ENCODE results near the gene DGLUCY.
"Not testable (repeated sequence)": the region's sequence is repeated elsewhere in the genome, so short reads cannot be mapped to it uniquely, and the experiment has no call there.

Gene DGLUCY

GRCh38 chr14:91226360-91226759 lies 112.5 kb downstream of the DGLUCY start:
- 88% methylated on average over 3 of the region's 4 CpGs; no CpG with 5 or more reads in 1 of the 2 experiments for WGBS, 2 experiments (ENCODE audit: insufficient coverage in 2 of 2)
- not testable (repeated sequence) for H3K27ac ChIP-seq (ENCODE audit: low read depth, low read length, severe bottlenecking); H3K9me3 ChIP-seq (ENCODE audit: control insufficient read depth, low read length); H3K36me3 ChIP-seq (ENCODE audit: control insufficient read depth, insufficient read depth, low read length); H3K4me3 ChIP-seq (ENCODE audit: extremely low read depth, insufficient read depth, low read length, poor library complexity, severe bottlenecking)
- peaks cover 12% of the 10 kb centered on the region for H3K4me1 ChIP-seq (ENCODE audit: control insufficient read depth, insufficient read depth, low read length, poor library complexity, severe bottlenecking)

- no peaks in the 10 kb centered on the region for H3K36me3 ChIP-seq (ENCODE audit: control insufficient read depth, insufficient read depth, low read length)
- peaks cover 4% of the 10 kb centered on the region for H3K9me3 ChIP-seq (ENCODE audit: control insufficient read depth, low read length)
- WGBS, 2 experiments (ENCODE audit: insufficient coverage in 2 of 2), result 91 to 96% methylated on average over 7 of the region's 7 CpGs
- no peak overlapping the region for H3K4me3 ChIP-seq (ENCODE audit: extremely low read depth, insufficient read depth, low read length, poor library complexity, severe bottlenecking)
- H3K4me1 ChIP-seq (ENCODE audit: control insufficient read depth, insufficient read depth, low read length, poor library complexity, severe bottlenecking), result peaks cover 12% of the 10 kb centered on the region
- no peak overlapping the region for H3K27ac ChIP-seq (ENCODE audit: low read depth, low read length, severe bottlenecking)
Measured at GRCh38 chr14:91227183-91227628, 113.3 kb downstream of the DGLUCY start.

GRCh38 chr14:91228112-91229004 lies 114.5 kb downstream of the DGLUCY start:
- Histone ChIP-seq H3K4me1 (ENCODE audit: control insufficient read depth, insufficient read depth, low read length, poor library complexity, severe bottlenecking) (peaks cover 12% of the 10 kb centered on the region), H3K36me3 (ENCODE audit: control insufficient read depth, insufficient read depth, low read length) (no peaks in the 10 kb centered on the region), H3K27ac (ENCODE audit: low read depth, low read length, severe bottlenecking) (no peak overlapping the region), H3K4me3 (ENCODE audit: extremely low read depth, insufficient read depth, low read length, poor library complexity, severe bottlenecking) (no peak overlapping the region), H3K9me3 (ENCODE audit: control insufficient read depth, low read length) (peaks cover 4% of the 10 kb centered on the region)
- WGBS, 2 experiments (ENCODE audit: insufficient coverage in 2 of 2), result 73 to 85% methylated on average over 13 to 14 of the region's 14 CpGs

- Histone ChIP-seq H3K4me1 (ENCODE audit: control insufficient read depth, insufficient read depth, low read length, poor library complexity, severe bottlenecking) (peaks cover 12% of the 10 kb centered on the region), H3K36me3 (ENCODE audit: control insufficient read depth, insufficient read depth, low read length) (no peaks in the 10 kb centered on the region)
- WGBS, 2 experiments (ENCODE audit: insufficient coverage in 2 of 2), result 86 to 94% methylated on average over 1 of the region's 1 CpG
Measured at GRCh38 chr14:91229005-91229382, 115.1 kb downstream of the DGLUCY start.

GRCh38 chr14:91229743-91230200 lies 115.9 kb downstream of the DGLUCY start:
- H3K4me3 ChIP-seq (ENCODE audit: extremely low read depth, insufficient read depth, low read length, poor library complexity, severe bottlenecking), result no peak overlapping the region
- H3K27ac ChIP-seq (ENCODE audit: low read depth, low read length, severe bottlenecking), result no peak overlapping the region
- H3K36me3 ChIP-seq (ENCODE audit: control insufficient read depth, insufficient read depth, low read length), result no peaks in the 10 kb centered on the region
- WGBS, 2 experiments (ENCODE audit: insufficient coverage in 2 of 2), result 88 to 95% methylated on average over 3 to 6 of the region's 6 CpGs
- peaks cover 4% of the 10 kb centered on the region for H3K9me3 ChIP-seq (ENCODE audit: control insufficient read depth, low read length)
- H3K4me1 ChIP-seq (ENCODE audit: control insufficient read depth, insufficient read depth, low read length, poor library complexity, severe bottlenecking), result peaks cover 12% of the 10 kb centered on the region

More at GRCh38 chr14:91229005-91229382, 115.1 kb downstream of the DGLUCY start:
- no peak overlapping the region for H3K4me3 ChIP-seq (ENCODE audit: extremely low read depth, insufficient read depth, low read length, poor library complexity, severe bottlenecking)
- peaks cover 4% of the 10 kb centered on the region for H3K9me3 ChIP-seq (ENCODE audit: control insufficient read depth, low read length)
- no peak overlapping the region for H3K27ac ChIP-seq (ENCODE audit: low read depth, low read length, severe bottlenecking)

GRCh38 chr14:91230397-91231035 lies 116.6 kb downstream of the DGLUCY start:
- WGBS, 2 experiments (ENCODE audit: insufficient coverage in 2 of 2), result 98 to 100% methylated on average over 1 to 4 of the region's 4 CpGs
- no peaks in the 10 kb centered on the region for H3K36me3 ChIP-seq (ENCODE audit: control insufficient read depth, insufficient read depth, low read length)
- H3K9me3 ChIP-seq (ENCODE audit: control insufficient read depth, low read length), result peaks cover 4% of the 10 kb centered on the region
- peaks cover 12% of the 10 kb centered on the region for H3K4me1 ChIP-seq (ENCODE audit: control insufficient read depth, insufficient read depth, low read length, poor library complexity, severe bottlenecking)
- H3K27ac ChIP-seq (ENCODE audit: low read depth, low read length, severe bottlenecking), result no peak overlapping the region
- no peak overlapping the region for H3K4me3 ChIP-seq (ENCODE audit: extremely low read depth, insufficient read depth, low read length, poor library complexity, severe bottlenecking)

- WGBS, 2 experiments (ENCODE audit: insufficient coverage in 2 of 2), result 82 to 98% methylated on average over 3 of the region's 3 CpGs
- no peak overlapping the region for H3K4me3 ChIP-seq (ENCODE audit: extremely low read depth, insufficient read depth, low read length, poor library complexity, severe bottlenecking)
- no peaks in the 10 kb centered on the region for H3K36me3 ChIP-seq (ENCODE audit: control insufficient read depth, insufficient read depth, low read length)
- H3K9me3 ChIP-seq (ENCODE audit: control insufficient read depth, low read length), result peaks cover 4% of the 10 kb centered on the region
- peaks cover 12% of the 10 kb centered on the region for H3K4me1 ChIP-seq (ENCODE audit: control insufficient read depth, insufficient read depth, low read length, poor library complexity, severe bottlenecking)
- no peak overlapping the region for H3K27ac ChIP-seq (ENCODE audit: low read depth, low read length, severe bottlenecking)
Measured at GRCh38 chr14:91231446-91231845, 117.6 kb downstream of the DGLUCY start.

- no peaks in the 10 kb centered on the region for H3K36me3 ChIP-seq (ENCODE audit: control insufficient read depth, insufficient read depth, low read length)
- no peak overlapping the region for H3K27ac ChIP-seq (ENCODE audit: low read depth, low read length, severe bottlenecking)
- H3K4me3 ChIP-seq (ENCODE audit: extremely low read depth, insufficient read depth, low read length, poor library complexity, severe bottlenecking), result no peak overlapping the region
- peaks cover 12% of the 10 kb centered on the region for H3K4me1 ChIP-seq (ENCODE audit: control insufficient read depth, insufficient read depth, low read length, poor library complexity, severe bottlenecking)
- WGBS, 2 experiments (ENCODE audit: insufficient coverage in 2 of 2), result 94 to 96% methylated on average over 2 of the region's 2 CpGs
- peaks cover 4% of the 10 kb centered on the region for H3K9me3 ChIP-seq (ENCODE audit: control insufficient read depth, low read length)
Measured at GRCh38 chr14:91232052-91232451, 118.2 kb downstream of the DGLUCY start.

GRCh38 chr14:91232603-91233002 lies 118.7 kb downstream of the DGLUCY start:
- Histone ChIP-seq H3K4me3 (ENCODE audit: extremely low read depth, insufficient read depth, low read length, poor library complexity, severe bottlenecking) (no peak overlapping the region), H3K9me3 (ENCODE audit: control insufficient read depth, low read length) (peaks cover 4% of the 10 kb centered on the region), H3K36me3 (ENCODE audit: control insufficient read depth, insufficient read depth, low read length) (no peaks in the 10 kb centered on the region), H3K27ac (ENCODE audit: low read depth, low read length, severe bottlenecking) (no peak overlapping the region), H3K4me1 (ENCODE audit: control insufficient read depth, insufficient read depth, low read length, poor library complexity, severe bottlenecking) (peaks cover 12% of the 10 kb centered on the region)
- WGBS, 2 experiments (ENCODE audit: insufficient coverage in 2 of 2), result 89 to 100% methylated on average over 1 of the region's 2 CpGs

GRCh38 chr14:91233936-91234790 lies 120.3 kb downstream of the DGLUCY start:
- no peak overlapping the region for H3K27ac ChIP-seq (ENCODE audit: low read depth, low read length, severe bottlenecking)

More at GRCh38 chr14:91233936-91234790, 120.3 kb downstream of the DGLUCY start:
- H3K4me3 ChIP-seq (ENCODE audit: extremely low read depth, insufficient read depth, low read length, poor library complexity, severe bottlenecking), result no peak overlapping the region
- H3K36me3 ChIP-seq (ENCODE audit: control insufficient read depth, insufficient read depth, low read length), result no peaks in the 10 kb centered on the region
- H3K4me1 ChIP-seq (ENCODE audit: control insufficient read depth, insufficient read depth, low read length, poor library complexity, severe bottlenecking), result no peaks in the 10 kb centered on the region
- peaks cover 4% of the 10 kb centered on the region for H3K9me3 ChIP-seq (ENCODE audit: control insufficient read depth, low read length)
- 94 to 97% methylated on average over 54 to 58 of the region's 63 CpGs for WGBS, 2 experiments (ENCODE audit: insufficient coverage in 2 of 2)

Measured in mesodermal cell (in vitro differentiated cells).